NB4 (cell line): ENCODE measurements around the gene SUMF1.

ENCODE experiments used
- DNase-seq: peaks from one replicate; pipeline ENCODE4 v3.0.0; 2010; ENCODE audit warnings: low read depth
- H3K4me3 ChIP-seq: one replicate; pipeline ENCODE4 v1.5.1; 2011; ENCODE audit warnings: mild to moderate bottlenecking, low read depth, low read length, moderate library complexity
- MYC ChIP-seq: IDR thresholded peaks from 2 replicates; pipeline ENCODE4 v1.6.1; 2011; ENCODE audit warnings: low read depth, low read length
- POLR2A ChIP-seq: IDR thresholded peaks from 2 replicates; pipeline ENCODE4 v1.6.1; 2011; ENCODE audit warnings: mild to moderate bottlenecking; ENCODE audit not compliant: insufficient read length; ENCODE audit errors: extremely low read depth
- TF ChIP-seq, protein P1 (sequence below): IDR thresholded peaks from one replicate; pipeline ENCODE4 v1.5.1; 2012; ENCODE audit warnings: low read depth, low read length
- TF ChIP-seq, protein P2 (sequence below): IDR thresholded peaks from 2 replicates; pipeline ENCODE4 v1.6.1; 2011; ENCODE audit warnings: low read depth, low read length

SUMF1 gene

DNA sequence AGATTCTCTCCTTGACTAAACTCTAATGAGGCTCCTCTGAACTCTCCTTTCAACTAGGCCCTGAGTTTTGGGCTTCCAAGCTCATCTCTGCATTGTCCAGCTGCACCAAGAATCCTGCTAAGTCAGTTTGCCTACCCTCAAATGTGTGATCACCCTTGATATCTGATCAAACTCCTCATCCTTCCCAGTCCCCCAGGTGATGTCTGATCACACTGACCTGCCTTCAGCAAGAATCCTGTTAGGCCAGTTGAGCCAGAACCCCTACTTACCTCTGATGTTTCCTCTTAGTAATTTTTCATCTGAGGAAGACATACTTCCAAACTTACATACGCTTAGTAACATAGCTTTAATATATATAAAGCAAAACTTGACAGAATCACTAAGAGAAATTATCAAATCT, 28.8 kb downstream of the SUMF1 start:
- H3K4me3 ChIP-seq, result no peak overlapping the region
- no peak for DNase-seq
- TF ChIP-seq, protein P1, sequence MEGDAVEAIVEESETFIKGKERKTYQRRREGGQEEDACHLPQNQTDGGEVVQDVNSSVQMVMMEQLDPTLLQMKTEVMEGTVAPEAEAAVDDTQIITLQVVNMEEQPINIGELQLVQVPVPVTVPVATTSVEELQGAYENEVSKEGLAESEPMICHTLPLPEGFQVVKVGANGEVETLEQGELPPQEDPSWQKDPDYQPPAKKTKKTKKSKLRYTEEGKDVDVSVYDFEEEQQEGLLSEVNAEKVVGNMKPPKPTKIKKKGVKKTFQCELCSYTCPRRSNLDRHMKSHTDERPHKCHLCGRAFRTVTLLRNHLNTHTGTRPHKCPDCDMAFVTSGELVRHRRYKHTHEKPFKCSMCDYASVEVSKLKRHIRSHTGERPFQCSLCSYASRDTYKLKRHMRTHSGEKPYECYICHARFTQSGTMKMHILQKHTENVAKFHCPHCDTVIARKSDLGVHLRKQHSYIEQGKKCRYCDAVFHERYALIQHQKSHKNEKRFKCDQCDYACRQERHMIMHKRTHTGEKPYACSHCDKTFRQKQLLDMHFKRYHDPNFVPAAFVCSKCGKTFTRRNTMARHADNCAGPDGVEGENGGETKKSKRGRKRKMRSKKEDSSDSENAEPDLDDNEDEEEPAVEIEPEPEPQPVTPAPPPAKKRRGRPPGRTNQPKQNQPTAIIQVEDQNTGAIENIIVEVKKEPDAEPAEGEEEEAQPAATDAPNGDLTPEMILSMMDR, result no peak
- TF ChIP-seq MYC (no peak), POLR2A (no peak)
- TF ChIP-seq, protein P2, sequence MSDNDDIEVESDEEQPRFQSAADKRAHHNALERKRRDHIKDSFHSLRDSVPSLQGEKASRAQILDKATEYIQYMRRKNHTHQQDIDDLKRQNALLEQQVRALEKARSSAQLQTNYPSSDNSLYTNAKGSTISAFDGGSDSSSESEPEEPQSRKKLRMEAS, result no peak

DNA sequence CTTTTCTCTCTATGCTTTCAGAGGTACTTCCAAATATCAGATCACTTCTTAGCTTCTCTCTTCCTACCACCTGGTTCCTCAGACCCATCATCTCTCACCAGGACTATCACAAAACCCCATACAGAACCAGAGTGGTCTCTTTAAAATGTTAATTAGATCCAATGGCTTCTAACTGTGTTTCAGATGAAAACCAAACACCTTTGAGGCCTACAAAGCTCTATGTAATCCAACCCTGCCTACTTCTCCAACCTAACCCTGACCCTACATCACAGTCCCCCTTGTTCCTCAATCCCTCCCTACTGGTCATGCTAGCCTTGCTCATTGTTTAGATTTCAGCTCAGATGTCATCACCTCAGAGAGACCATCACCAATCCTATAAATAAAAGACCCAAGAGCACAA, 34.8 kb downstream of the SUMF1 start:
- TF ChIP-seq POLR2A (no peak), MYC (no peak)
- TF ChIP-seq, protein P1, result no peak
- TF ChIP-seq, protein P2, result no peak
- DNase-seq, result no peak
- H3K4me3 ChIP-seq, result no peak overlapping the region

DNA sequence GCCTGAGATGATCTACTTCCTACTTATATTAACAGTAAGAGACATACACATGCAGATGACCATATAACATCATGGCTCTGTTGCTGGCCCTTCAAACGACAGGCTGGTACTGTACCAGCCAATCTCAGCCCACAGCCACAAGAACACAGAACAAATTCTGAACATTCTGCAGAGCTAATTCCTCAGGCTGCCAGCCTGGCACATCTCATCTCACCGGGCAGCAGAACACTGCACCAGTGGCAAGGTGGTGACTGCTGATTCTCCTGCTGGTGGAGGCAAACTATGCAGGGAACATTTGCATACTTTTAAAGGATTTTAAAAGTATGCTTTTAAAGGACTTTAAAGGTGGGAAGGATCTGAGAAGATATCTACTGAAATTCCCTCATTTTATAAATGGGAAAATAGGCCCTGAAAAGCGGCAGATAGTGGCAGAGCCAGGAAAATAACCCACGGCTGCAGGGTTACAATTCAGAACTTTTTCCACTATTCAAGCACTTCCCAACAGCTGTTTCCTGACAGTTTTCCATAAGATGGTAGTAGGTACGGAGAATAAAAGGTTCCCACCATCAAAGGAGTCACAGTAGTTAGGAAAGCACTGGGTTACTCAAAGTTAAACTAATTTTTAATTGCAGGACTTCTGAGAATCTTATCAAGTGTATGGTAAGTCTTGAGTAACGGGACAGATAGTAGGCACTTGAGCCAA, 37.3 kb downstream of the SUMF1 start:
- TF ChIP-seq, protein P1, result no peak
- no peak for TF ChIP-seq POLR2A

DNA sequence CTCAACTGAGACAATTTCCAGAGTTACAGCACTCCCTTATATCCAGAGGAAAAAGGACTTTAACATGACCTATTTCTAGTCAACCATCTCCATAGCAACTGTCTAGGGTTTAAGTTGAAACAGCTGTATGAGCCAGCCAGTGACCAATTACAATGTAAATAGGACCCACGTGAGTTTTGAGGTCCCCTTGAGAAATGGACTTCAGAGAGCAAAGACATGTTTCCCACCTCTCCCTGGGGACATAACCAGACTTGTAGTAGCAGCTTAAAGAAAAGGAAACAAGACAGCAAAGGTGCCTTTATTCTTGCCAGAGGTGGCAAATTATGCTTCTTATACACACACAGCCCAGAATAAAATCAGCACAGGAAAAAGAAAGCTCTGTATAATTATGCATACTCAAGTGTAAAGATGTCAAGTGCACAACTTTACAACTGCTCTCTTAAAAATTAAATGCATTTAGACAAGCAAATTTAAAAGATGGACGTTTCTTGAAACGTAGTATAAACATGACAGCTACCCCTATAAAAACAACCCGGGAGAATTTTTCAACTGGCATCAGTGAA, 40.2 kb downstream of the SUMF1 start:
- DNase-seq, result peak; percentile 86
- TF ChIP-seq, protein P1, result no peak
- TF ChIP-seq, protein P2, result 0 out of 2 replicates have a peak, but pooled peaks have one; percentile 27
- no peak for TF ChIP-seq POLR2A
- no peak for TF ChIP-seq MYC
- H3K4me3 ChIP-seq, result no peak overlapping the region

More for the DNA sequence above, 37.3 kb downstream of the SUMF1 start:
- H3K4me3 ChIP-seq, result no peak overlapping the region
- DNase-seq, result no peak

DNA sequence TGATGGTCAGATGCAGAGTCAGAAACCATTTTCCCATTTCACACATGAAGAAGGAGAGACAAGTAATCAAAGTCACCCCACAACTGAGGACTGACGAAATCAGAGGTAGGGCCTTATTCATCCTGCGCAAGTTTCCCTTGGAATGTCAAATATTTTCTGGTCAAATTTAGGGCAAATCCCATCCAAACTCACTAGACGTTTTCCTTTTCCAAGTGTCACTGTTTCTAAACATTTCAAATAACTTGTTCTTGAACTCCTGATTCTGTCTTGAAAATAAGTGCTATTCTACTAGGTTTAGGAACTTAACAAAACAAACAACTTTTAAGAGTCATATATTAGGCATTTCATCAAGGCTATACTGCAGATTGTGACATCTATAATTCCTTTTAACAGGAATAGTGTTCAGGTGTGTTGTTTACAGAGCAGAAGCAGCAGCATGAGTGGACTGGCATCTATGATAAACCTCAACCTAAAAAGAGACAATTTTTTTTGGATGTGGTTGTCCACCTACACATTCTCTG, 40.7 kb downstream of the SUMF1 start:
- DNase-seq, result no peak
- H3K4me3 ChIP-seq, result no peak overlapping the region
- no peak for TF ChIP-seq POLR2A
- no peak for TF ChIP-seq MYC

DNA sequence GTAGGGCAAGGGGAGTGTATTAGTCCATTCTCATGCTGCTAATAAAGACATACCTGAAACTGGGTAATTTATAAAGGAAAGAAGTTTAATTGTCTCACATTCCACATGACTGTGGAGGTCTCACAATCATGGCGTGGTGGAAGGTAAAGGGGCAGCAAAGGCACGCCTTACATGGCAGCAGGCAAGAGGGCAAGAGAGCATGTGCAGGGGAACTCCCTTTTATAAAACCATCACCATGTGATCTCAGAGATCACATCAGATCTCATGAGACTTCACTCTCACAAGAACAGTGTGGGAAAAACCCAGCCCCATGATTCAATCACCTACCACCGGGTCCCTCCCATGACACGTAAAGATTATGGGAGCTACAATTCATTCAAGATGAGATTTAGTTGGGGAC, 41.4 kb downstream of the SUMF1 start:
- DNase-seq, result no peak
- H3K4me3 ChIP-seq, result no peak overlapping the region
- TF ChIP-seq, protein P1, result no peak
- TF ChIP-seq POLR2A (no peak), MYC (no peak)
- TF ChIP-seq, protein P2, result no peak
